Testis (tissue), 5 donors: ENCODE measurements around the gene P2RX5. TPM values are rescaled to one million over a fixed set of nuclear protein-coding genes. Genes with fewer than 3 reads are reported as not detected.
A peak's percentile ranks its signal among the peaks of the same experiment; 100 is the strongest.

Experiments
- DNase-seq: peaks from one replicate; pipeline ENCODE4 v3.0.0-alpha.2; 2019
- H3K27ac ChIP-seq, 2 donors: fragments of 200-600 bp; sonication (generic); one replicate each; pipeline ENCODE4 v1.5.1; 2019
- H3K27me3 ChIP-seq: fragments of 200-600 bp; sonication (generic); one replicate; pipeline ENCODE4 v1.5.1; 2019
- H3K36me3 ChIP-seq: fragments of 200-600 bp; sonication (generic); one replicate; pipeline ENCODE4 v1.5.1; 2017; ENCODE audit warnings: low read depth; ENCODE audit errors: missing control alignments
- H3K4me1 ChIP-seq: fragments of 200-600 bp; sonication (generic); one replicate; pipeline ENCODE4 v1.5.1; 2019
- H3K4me3 ChIP-seq, 2 donors: fragments of 200-600 bp; sonication (generic); one replicate each; pipeline ENCODE4 v1.5.1; 2017 to 2019
- H3K9me3 ChIP-seq: fragments of 200-600 bp; sonication (generic); one replicate; pipeline ENCODE4 v1.5.1; 2017
- CTCF ChIP-seq, 3 experiments: fragments of 450-650 bp in 2 of 3; fragments of 200-600 bp in 1 of 3; sonication (generic) in 1 of 3; IDR thresholded peaks; one replicate each; pipeline ENCODE4 v1.5.1; 2016 to 2019; ENCODE audit warnings: antibody characterized with exemption in 3 of 3, mild to moderate bottlenecking in 2 of 3, moderate library complexity in 1 of 3
- POLR2A ChIP-seq: fragments of 450-650 bp; IDR thresholded peaks from one replicate; pipeline ENCODE4 v1.6.1; 2017; ENCODE audit warnings: antibody characterized with exemption, mild to moderate bottlenecking, moderate library complexity
- WGBS, 2 donors: methylation state at CpG; one replicate each; pipeline ENCODE4 v1.1.5; 2018; 5-methylcytosine and 5-hydroxymethylcytosine counted together
- intact Hi-C: fragments of 100-400 bp; cut with DNase I; formaldehyde crosslinking; loops from one replicate; pipeline ENCODE4 v1.15.1; 2023; ENCODE audit warnings: low total_unique reads
- long read RNA-seq, 2 donors: transcript quantifications; one replicate each; lab custom pipeline, GENCODE V29; 2026
- polyA plus RNA-seq: library from polyadenylated mRNA; stranded (reverse); fragments of 350-450 nt; fragmentation: Illumina TruSeq; extraction: RNeasy Lipid Tissue Mini Kit (QIAGEN cat#74804); gene quantifications from one replicate; pipeline ENCODE4 v1.2.3, GENCODE V29; 2014; ENCODE audit warnings: low read depth, low replicate concordance; ENCODE audit not compliant: insufficient read depth
- total RNA-seq, 2 donors: library from RNA; depleted of rRNA; stranded (reverse); fragments of >200 nt; gene quantifications; one replicate each; pipeline ENCODE4 v1.2.3, GENCODE V29; 2016

P2RX5 gene, protein sequence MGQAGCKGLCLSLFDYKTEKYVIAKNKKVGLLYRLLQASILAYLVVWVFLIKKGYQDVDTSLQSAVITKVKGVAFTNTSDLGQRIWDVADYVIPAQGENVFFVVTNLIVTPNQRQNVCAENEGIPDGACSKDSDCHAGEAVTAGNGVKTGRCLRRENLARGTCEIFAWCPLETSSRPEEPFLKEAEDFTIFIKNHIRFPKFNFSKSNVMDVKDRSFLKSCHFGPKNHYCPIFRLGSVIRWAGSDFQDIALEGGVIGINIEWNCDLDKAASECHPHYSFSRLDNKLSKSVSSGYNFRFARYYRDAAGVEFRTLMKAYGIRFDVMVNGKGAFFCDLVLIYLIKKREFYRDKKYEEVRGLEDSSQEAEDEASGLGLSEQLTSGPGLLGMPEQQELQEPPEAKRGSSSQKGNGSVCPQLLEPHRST
- total RNA-seq (1 to 10 TPM; 2.0 to 3.0 TPM), polyA plus RNA-seq (3.7 TPM)
- long read RNA-seq, donor 1, result 0 reads
- long read RNA-seq, donor 2, result 0 reads

DNA sequence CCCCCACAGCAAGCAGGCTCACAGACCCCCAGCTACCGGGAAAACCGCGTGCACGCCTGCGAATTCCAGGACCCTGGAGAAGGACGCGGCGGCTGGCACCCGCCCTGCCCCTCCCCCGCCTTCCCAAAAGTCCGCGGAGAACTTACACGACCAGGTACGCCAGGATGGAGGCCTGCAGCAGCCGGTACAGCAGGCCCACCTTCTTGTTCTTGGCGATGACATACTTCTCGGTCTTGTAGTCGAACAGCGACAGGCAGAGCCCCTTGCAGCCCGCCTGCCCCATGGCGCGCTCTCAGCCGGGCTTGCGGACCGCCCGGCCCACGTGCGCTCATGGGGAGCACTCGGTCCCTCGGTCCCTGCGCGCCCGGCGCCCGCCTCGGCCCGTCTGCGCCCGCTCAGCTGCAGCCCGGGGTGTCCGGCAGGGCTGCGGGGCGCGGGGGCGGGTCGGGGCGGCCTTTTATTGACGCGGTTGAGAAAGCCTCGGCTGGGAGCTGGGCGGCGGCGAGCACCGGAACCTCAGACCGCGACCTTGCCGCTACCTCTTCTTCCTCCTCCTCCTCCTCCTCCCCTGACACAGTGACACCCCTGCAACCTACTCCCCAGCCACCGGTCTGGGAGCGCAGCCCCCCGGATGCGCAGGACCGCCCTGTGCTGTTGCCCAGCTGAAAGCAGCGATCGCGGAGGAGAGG lies at the start of gene P2RX5:
Gene P2RX5 (minus strand): TSS at position 433 of the 689 bp plus-strand sequence. CDS start 150 bp downstream, at position 283.
- TF ChIP-seq CTCF (IDR thresholded peaks at IDR 0.05) (no peak), POLR2A (no peak)
- DNase-seq, result no peak
- Histone ChIP-seq H3K9me3 (no peaks in the 10 kb centered on the region), H3K4me3 (peak within 1 kb of the TSS; percentile 20 to 34), H3K4me1 (peaks cover 12% of the 10 kb centered on the region), H3K27me3 (no peaks in the 10 kb centered on the region), H3K36me3 (no peaks in the 10 kb centered on the region), H3K27ac (no peak within 1 kb of the TSS)
- WGBS, 2 donors, result 0 to 1% methylated on average over 17 to 62 of the region's 65 CpGs
- intact Hi-C loops, result no loop called here

DNA sequence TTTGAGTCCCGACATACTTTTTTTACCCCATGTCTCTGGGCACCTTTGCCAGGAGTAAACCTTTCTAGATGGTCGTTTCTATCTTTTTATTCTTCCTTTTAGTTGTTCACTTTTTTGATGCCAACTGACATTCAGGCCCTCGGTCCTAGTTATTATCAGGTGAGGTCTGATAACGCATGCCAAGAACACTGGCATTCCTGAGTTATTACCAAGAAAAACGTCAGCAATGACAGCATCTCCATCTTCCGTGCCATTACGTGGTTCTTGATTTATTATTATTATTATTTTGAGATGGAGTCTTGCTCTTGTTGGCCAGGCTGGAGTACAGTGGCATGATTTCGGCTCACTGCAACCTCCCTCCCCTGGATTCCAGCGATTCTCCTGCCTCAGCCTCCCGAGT lies 49.1 kb upstream of the P2RX5 start:
- intact Hi-C loops, result no loop called here
- no peaks in the 10 kb centered on the region for H3K27me3 ChIP-seq
- no peaks in the 10 kb centered on the region for H3K9me3 ChIP-seq

DNA sequence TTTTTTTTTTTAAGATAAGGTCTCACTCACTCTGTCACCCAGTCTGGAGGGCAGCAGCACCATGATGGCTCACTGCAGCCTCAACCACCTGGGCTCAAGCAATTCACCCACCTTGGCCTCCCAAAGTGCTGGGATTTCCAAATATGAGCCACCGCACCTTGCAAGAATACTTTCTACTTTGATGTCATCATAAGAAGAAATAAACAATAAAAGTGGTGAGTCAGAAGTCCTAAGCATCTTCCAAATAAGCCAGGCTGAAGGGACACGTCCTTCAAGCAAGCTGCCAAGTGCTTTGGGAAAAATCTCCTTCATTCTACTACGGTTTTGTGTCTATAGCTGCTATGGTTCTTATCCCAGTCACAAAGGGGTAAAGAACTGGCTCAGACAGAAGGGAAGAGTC lies 48.1 kb upstream of the P2RX5 start:
- H3K4me3 ChIP-seq, result no peak overlapping the region
- WGBS, 2 donors, result 78% methylated on average over 3 of the region's 3 CpGs
- no peak for DNase-seq
- H3K27ac ChIP-seq, result no peak overlapping the region
- intact Hi-C loops, result no loop called here
- H3K27me3 ChIP-seq, result no peaks in the 10 kb centered on the region
- H3K36me3 ChIP-seq, result no peaks in the 10 kb centered on the region
- no peaks in the 10 kb centered on the region for H3K4me1 ChIP-seq
- no peak for TF ChIP-seq CTCF (IDR thresholded peaks at IDR 0.05)
- no peak for TF ChIP-seq POLR2A
- H3K9me3 ChIP-seq, result no peaks in the 10 kb centered on the region

More for the DNA sequence above, 49.1 kb upstream of the P2RX5 start:
- TF ChIP-seq CTCF (IDR thresholded peaks at IDR 0.05) (no peak), POLR2A (no peak)
- no peaks in the 10 kb centered on the region for H3K36me3 ChIP-seq
- DNase-seq, result no peak
- no peak overlapping the region for H3K4me3 ChIP-seq
- WGBS, 2 donors, result 83 to 89% methylated on average over 10 of the region's 10 CpGs
- H3K27ac ChIP-seq, result no peak overlapping the region
- H3K4me1 ChIP-seq, result no peaks in the 10 kb centered on the region

- TF ChIP-seq CTCF (IDR thresholded peaks at IDR 0.05) (no peak), POLR2A (no peak)
- Histone ChIP-seq H3K4me3 (no peak overlapping the region), H3K36me3 (no peaks in the 10 kb centered on the region), H3K27ac (no peak overlapping the region), H3K27me3 (no peaks in the 10 kb centered on the region), H3K9me3 (no peaks in the 10 kb centered on the region), H3K4me1 (peaks cover 16% of the 10 kb centered on the region)
- 70 to 75% methylated on average over 14 of the region's 14 CpGs for WGBS, 2 donors
- DNase-seq, result no peak
- intact Hi-C loops, result no loop called here
These were observed 44.7 kb upstream of the P2RX5 start for GRCh38 chr17:3740611-3741073.
